MM.1S (cell line): ENCODE measurements around the gene SLC25A24.
"Not testable (repeated sequence)": the region's sequence is repeated elsewhere in the genome, so short reads cannot be mapped to it uniquely, and the experiment has no call there.

ENCODE experiments used
- DNase-seq: peaks from one replicate; pipeline ENCODE4 v3.0.0-alpha.2; 2015
- H2AFZ ChIP-seq: fragments of 300-600 bp; sonication (generic); 2 replicates; pipeline ENCODE4 v1.6.0; 2016; ENCODE audit warnings: antibody characterized with exemption, low read length
- H3F3A ChIP-seq: fragments of 300-600 bp; sonication (generic); 2 replicates; pipeline ENCODE4 v1.6.1; 2016; ENCODE audit warnings: mild to moderate bottlenecking, antibody characterized with exemption, low read length, moderate library complexity, mixed read lengths; ENCODE audit not compliant: insufficient read depth
- H3K27ac ChIP-seq: fragments of 300-600 bp; sonication (generic); 2 replicates; pipeline ENCODE4 v1.5.1; 2016; ENCODE audit warnings: mild to moderate bottlenecking, low read length
- H3K27me3 ChIP-seq: fragments of 300-600 bp; sonication (generic); replicated peaks from 2 replicates; pipeline ENCODE4 v1.6.0; 2016; ENCODE audit warnings: low read length; ENCODE audit not compliant: insufficient read depth
- H3K36me3 ChIP-seq: fragments of 300-600 bp; sonication (generic); replicated peaks from 2 replicates; pipeline ENCODE4 v1.6.1; 2016; ENCODE audit warnings: mild to moderate bottlenecking, low read length, mixed read lengths; ENCODE audit not compliant: insufficient read depth
- H3K4me1 ChIP-seq: fragments of 300-600 bp; sonication (generic); 2 replicates; pipeline ENCODE4 v1.6.1; 2016; ENCODE audit warnings: low read length, mixed read lengths
- H3K4me2 ChIP-seq: fragments of 300-600 bp; sonication (generic); 2 replicates; pipeline ENCODE4 v1.6.0; 2016; ENCODE audit warnings: low read depth, low read length
- H3K4me3 ChIP-seq: fragments of 300-600 bp; sonication (generic); 2 replicates; pipeline ENCODE4 v1.5.1; 2016; ENCODE audit warnings: low read length, mixed read lengths
- H3K79me2 ChIP-seq: fragments of 300-600 bp; sonication (generic); 2 replicates; pipeline ENCODE4 v1.6.1; 2016; ENCODE audit warnings: mixed run types, low read length, mixed read lengths
- H3K9ac ChIP-seq: fragments of 300-600 bp; sonication (generic); 2 replicates; pipeline ENCODE4 v1.6.1; 2016; ENCODE audit warnings: low read length, mixed read lengths
- H3K9me2 ChIP-seq: fragments of 300-600 bp; sonication (generic); replicated peaks from 2 replicates; pipeline ENCODE4 v1.6.1; 2016; ENCODE audit warnings: mild to moderate bottlenecking, low read length, mixed read lengths; ENCODE audit not compliant: insufficient read depth
- H3K9me3 ChIP-seq: fragments of 300-600 bp; sonication (generic); replicated peaks from 2 replicates; pipeline ENCODE4 v1.6.1; 2016; ENCODE audit warnings: mild to moderate bottlenecking, low read length, mixed read lengths; ENCODE audit not compliant: insufficient read depth
- H4K20me1 ChIP-seq: fragments of 300-600 bp; sonication (generic); 2 replicates; pipeline ENCODE4 v1.6.1; 2016; ENCODE audit warnings: mild to moderate bottlenecking, low read length, moderate library complexity, mixed read lengths; ENCODE audit not compliant: insufficient read depth
- CTCF ChIP-seq: fragments of 300-600 bp; sonication (generic); IDR thresholded peaks from 2 replicates; pipeline ENCODE4 v1.5.1; 2016; ENCODE audit warnings: antibody characterized with exemption, low read length, mixed read lengths
- EZH2 ChIP-seq: fragments of 300-600 bp; sonication (generic); optimal IDR thresholded peaks from 2 replicates; pipeline ENCODE3; 2017; ENCODE audit warnings: low read depth, mild to moderate bottlenecking, antibody characterized with exemption, low read length, mixed read lengths
- EZH2phosphoT487 ChIP-seq: fragments of 300-600 bp; sonication (generic); IDR thresholded peaks from 2 replicates; pipeline ENCODE4 v1.6.1; 2018; ENCODE audit warnings: antibody characterized with exemption, low read length

SLC25A24 gene

GRCh38 chr1:108140177-108140576 is 60.0 kb downstream of the SLC25A24 start:
- DNase-seq = no peak
- no peak overlapping the region for H3K4me3 ChIP-seq

GRCh38 chr1:108139555-108139954 is 60.6 kb downstream of the SLC25A24 start:
- not testable (repeated sequence) for H3K27me3 ChIP-seq, H3K4me1 ChIP-seq, H4K20me1 ChIP-seq, H2AFZ ChIP-seq, H3K9me3 ChIP-seq, H3K36me3 ChIP-seq, DNase-seq, H3K9ac ChIP-seq, H3K79me2 ChIP-seq, H3K9me2 ChIP-seq, H3K4me2 ChIP-seq, H3K27ac ChIP-seq, H3K4me3 ChIP-seq, H3F3A ChIP-seq

More at GRCh38 chr1:108140177-108140576, 60.0 kb downstream of the SLC25A24 start:
- H3F3A ChIP-seq = no peaks in the 10 kb centered on the region
- no peak overlapping the region for H2AFZ ChIP-seq
- no peak overlapping the region for H3K27ac ChIP-seq
- no peaks in the 10 kb centered on the region for H3K4me1 ChIP-seq
- H4K20me1 ChIP-seq = no peaks in the 10 kb centered on the region
- no peaks in the 10 kb centered on the region for H3K79me2 ChIP-seq
- H3K9me3 ChIP-seq = no peaks in the 10 kb centered on the region
- H3K4me2 ChIP-seq = no peak overlapping the region
- H3K27me3 ChIP-seq = no peaks in the 10 kb centered on the region
- H3K9ac ChIP-seq = no peak overlapping the region
- TF ChIP-seq EZH2phosphoT487 (no peak), CTCF (no peak), EZH2 (no peak)
- H3K36me3 ChIP-seq = no peaks in the 10 kb centered on the region
- H3K9me2 ChIP-seq = no peaks in the 10 kb centered on the region

- not testable (repeated sequence) for DNase-seq, H3K9me3 ChIP-seq, H3K27me3 ChIP-seq, H3K9ac ChIP-seq, H3K9me2 ChIP-seq, H3K4me3 ChIP-seq, H4K20me1 ChIP-seq, H3K36me3 ChIP-seq, H3K4me2 ChIP-seq, H3K27ac ChIP-seq, H3K4me1 ChIP-seq, H3F3A ChIP-seq, H3K79me2 ChIP-seq, H2AFZ ChIP-seq
These were observed 67.0 kb downstream of the SLC25A24 start for GRCh38 chr1:108133148-108133547.

GRCh38 chr1:108132367-108132766 is 67.8 kb downstream of the SLC25A24 start:
- not testable (repeated sequence) for H3K79me2 ChIP-seq, H3K36me3 ChIP-seq, H3K9me2 ChIP-seq, H4K20me1 ChIP-seq, H3K27me3 ChIP-seq, H3K4me3 ChIP-seq, H3K9ac ChIP-seq, H3K9me3 ChIP-seq, H3K27ac ChIP-seq, H3K4me1 ChIP-seq, H2AFZ ChIP-seq, H3K4me2 ChIP-seq, H3F3A ChIP-seq, DNase-seq

GRCh38 chr1:108131281-108131680 is 68.9 kb downstream of the SLC25A24 start:
- not testable (repeated sequence) for H3K27ac ChIP-seq, H3K9ac ChIP-seq, H2AFZ ChIP-seq, H3K9me3 ChIP-seq, H3K36me3 ChIP-seq, H3K4me2 ChIP-seq, H4K20me1 ChIP-seq, H3K27me3 ChIP-seq, H3K4me3 ChIP-seq, DNase-seq, H3K4me1 ChIP-seq, H3F3A ChIP-seq, H3K9me2 ChIP-seq, H3K79me2 ChIP-seq
